HG03457 (cell line): ENCODE measurements around the gene EPHA1.
"Not testable (repeated sequence)": the region's sequence is repeated elsewhere in the genome, so short reads cannot be mapped to it uniquely, and the experiment has no call there.

Experiments
- ATAC-seq: cut with Tn5 transposase; IDR thresholded peaks from one replicate; pipeline ENCODE4 v1.9.1; 2021; ENCODE audit warnings: moderate number of reproducible peaks; ENCODE audit not compliant: unreplicated experiment

Gene EPHA1

GRCh38 chr7:143406002-143406357, 2.7 kb downstream of the EPHA1 start:
- no peak for ATAC-seq

- ATAC-seq: no peak
These were observed 3.3 kb downstream of the EPHA1 start for GRCh38 chr7:143405173-143406001.

- not testable (repeated sequence) for ATAC-seq
These were observed 6.4 kb downstream of the EPHA1 start for GRCh38 chr7:143402233-143402632.

- ATAC-seq: no peak
These were observed 7.4 kb downstream of the EPHA1 start for GRCh38 chr7:143401265-143401664.

- no peak for ATAC-seq
These were observed 9.0 kb downstream of the EPHA1 start for GRCh38 chr7:143399642-143400041.

GRCh38 chr7:143399151-143399550, 9.5 kb downstream of the EPHA1 start:
- no peak for ATAC-seq

GRCh38 chr7:143398616-143399015, 10.0 kb downstream of the EPHA1 start:
- ATAC-seq: no peak

GRCh38 chr7:143397710-143398530, 10.7 kb downstream of the EPHA1 start:
- ATAC-seq: no peak

- ATAC-seq: no peak
These were observed 11.8 kb downstream of the EPHA1 start for GRCh38 chr7:143396625-143397556.

- no peak for ATAC-seq
These were observed 12.5 kb downstream of the EPHA1 start for GRCh38 chr7:143396182-143396581.

- no peak for ATAC-seq
These were observed 13.2 kb downstream of the EPHA1 start for GRCh38 chr7:143395187-143396149.

- ATAC-seq: no peak
These were observed 13.9 kb downstream of the EPHA1 start for GRCh38 chr7:143394777-143395176.

- ATAC-seq: no peak
These were observed 14.6 kb downstream of the EPHA1 start for GRCh38 chr7:143394068-143394467.

- no peak for ATAC-seq
These were observed 15.2 kb downstream of the EPHA1 start for GRCh38 chr7:143393267-143394041.

- no peak for ATAC-seq
These were observed 15.8 kb downstream of the EPHA1 start for GRCh38 chr7:143392875-143393266.

GRCh38 chr7:143392427-143392826, 16.2 kb downstream of the EPHA1 start:
- not testable (repeated sequence) for ATAC-seq

- no peak for ATAC-seq
These were observed 16.9 kb downstream of the EPHA1 start for GRCh38 chr7:143391462-143392404.

- ATAC-seq: no peak
These were observed 17.8 kb downstream of the EPHA1 start for GRCh38 chr7:143390773-143391317.
